Stimulated activated CD4-positive, alpha-beta T cell treated with anti-CD3 and anti-CD28 coated beads, Interleukin-4, amount 100 ng/mL, for 24 hours (primary cell): ENCODE results near the gene CYP2F1.
"Not testable (repeated sequence)": the region's sequence is repeated elsewhere in the genome, so short reads cannot be mapped to it uniquely, and the experiment has no call there.

Source experiments
- DNase-seq: peaks from one replicate; pipeline ENCODE4 v3.0.0-alpha.2; 2020

Gene CYP2F1

DNA sequence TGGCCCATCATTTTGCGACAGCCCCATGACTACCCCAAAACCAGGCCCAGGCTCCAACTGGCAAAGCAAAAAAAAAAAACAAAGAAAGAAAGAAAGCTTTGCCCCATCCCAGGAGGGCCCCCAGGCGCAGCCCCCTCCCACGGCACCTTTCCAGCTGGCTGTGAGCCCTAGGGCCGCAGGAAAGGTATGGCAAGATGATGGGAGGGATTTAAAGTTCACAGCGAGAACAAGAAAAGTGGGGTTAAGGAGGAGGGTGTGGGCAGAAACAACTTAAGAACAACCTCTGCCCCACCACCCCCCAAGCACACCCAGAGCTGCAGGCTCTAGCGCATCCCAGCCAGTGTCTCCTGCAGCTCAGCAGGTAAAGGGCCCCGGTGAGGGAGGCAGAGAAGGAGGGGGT lies at the start of gene CYP2F1:
Gene CYP2F1, plus strand, starts transcription at position 301 of the 400 bp plus-strand sequence. CDS start 1,757 bp downstream, outside the sequence.
- DNase-seq: no peak

GRCh38 chr19:41064974-41065569 lies 49.2 kb upstream of the CYP2F1 start:
- no peak for DNase-seq

DNA sequence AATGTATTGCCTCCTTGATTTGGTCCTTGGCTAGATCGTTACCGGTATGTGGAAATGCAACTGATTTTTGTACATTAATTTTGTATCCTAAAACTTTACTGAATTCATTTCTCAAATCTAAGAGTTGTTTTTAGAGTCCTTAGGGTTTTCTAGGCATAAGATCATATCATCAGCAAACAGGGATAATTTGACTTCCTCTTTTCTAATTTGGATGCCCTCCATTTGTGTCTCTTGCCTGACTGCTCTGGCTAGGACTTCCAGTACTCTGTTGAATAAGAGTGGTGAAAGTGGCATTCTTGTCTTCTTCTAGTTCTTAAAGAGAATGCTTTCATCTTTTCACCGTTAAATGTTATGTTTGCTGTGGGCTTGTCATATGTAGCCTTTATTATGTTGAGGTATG lies 37.9 kb upstream of the CYP2F1 start:
- no peak for DNase-seq

DNA sequence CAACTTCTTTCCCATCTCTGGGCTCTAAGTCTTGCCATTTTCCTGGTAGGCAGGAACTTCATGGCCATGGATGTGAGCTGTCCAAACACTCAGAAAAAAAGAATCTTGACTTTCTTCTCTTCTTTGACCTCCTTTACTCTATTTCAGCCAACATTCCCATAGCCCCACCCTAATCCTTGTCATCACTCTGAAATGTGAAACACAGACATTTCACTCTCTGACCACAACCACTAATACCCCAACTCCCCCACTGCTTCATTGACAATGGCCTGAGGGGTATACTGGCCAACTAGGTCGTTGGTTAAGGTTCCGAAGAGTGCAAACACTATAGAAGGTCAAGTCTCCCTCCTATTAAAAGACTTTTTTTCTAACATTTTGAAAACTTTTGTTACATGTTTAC lies 30.7 kb upstream of the CYP2F1 start:
- no peak for DNase-seq

GRCh38 chr19:41085748-41086415 lies 28.4 kb upstream of the CYP2F1 start:
- DNase-seq: no peak

DNA sequence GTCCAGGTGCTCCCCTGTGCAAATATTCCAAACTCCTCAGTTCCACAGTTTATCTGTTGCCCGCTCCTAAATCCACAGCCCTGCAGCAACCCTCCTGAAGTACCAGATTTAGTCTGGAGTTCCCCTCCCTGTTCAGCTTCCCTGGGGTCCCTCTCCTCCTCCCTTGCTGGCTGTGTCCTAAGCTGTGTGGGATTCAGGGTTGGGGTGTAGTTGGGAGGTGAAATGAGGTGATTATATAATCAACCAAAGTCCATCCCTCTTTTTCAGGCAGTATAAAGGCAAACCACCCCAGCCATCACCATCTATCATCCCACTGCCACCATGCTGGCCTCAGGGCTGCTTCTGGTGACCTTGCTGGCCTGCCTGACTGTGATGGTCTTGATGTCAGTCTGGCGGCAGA lies 26.1 kb upstream of the CYP2F1 start, which contains the start of gene CYP2A13:
Gene CYP2A13, plus strand, starts transcription at position 301 of the 400 bp plus-strand sequence. Its CDS starts 21 bp downstream, at position 322.
- DNase-seq: no peak

- no peak for DNase-seq
Measured at GRCh38 chr19:41089959-41090358, 24.3 kb upstream of the CYP2F1 start.

DNA sequence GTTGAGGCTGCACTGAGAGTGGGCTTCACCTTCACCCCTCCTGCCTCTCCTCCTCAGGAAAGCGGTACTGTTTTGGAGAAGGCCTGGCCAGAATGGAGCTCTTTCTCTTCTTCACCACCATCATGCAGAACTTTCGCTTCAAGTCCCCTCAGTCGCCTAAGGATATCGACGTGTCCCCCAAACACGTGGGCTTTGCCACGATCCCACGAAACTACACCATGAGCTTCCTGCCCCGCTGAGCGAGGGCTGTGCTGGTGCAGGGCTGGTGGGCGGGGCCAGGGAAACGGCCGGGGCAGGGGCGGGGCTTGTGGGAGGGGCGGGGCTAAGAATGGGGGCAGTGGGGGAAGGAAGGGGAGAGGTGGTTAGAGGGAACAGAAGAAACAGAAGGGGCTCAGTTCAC lies 18.5 kb upstream of the CYP2F1 start:
- no peak for DNase-seq

DNA sequence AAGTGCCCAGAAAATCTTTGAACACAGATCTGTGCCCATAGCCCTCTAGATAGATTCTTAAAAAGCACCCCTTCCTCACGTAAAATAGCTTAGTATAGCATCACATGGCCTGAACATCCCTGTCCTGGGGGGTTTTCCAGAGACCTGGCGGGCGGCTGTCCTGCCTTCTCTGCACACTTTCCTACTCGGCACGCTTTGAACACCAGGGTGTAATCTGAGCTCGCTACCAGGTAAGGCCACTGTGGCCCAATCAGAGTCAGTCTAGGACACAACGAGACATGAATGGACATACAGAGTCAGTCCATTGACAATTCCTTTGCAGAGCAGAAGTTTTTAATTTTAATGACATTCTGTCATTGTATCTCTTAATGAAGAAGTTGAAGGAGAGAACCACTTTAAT lies 17.9 kb upstream of the CYP2F1 start:
- DNase-seq: no peak

GRCh38 chr19:41097302-41097701 lies 16.9 kb upstream of the CYP2F1 start:
- DNase-seq: no peak

DNA sequence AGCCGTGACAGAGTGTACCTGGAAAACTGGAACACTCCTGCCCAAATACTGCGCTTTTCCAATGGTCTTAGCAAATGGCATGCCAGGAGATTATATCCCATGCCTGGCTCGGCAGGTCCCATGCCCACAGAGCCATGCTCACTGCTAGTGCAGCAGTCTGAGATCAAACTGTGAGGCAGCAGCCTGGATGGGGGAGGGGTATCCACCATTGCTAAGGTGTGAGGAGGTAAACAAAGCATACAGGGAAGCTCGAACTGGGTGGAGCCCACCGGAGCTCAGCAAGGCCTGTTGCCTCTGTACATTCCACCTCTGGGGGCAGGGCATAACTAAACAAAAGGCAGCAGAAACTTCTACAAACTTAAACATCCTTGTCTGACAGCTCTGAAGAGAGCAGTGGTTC lies 15.5 kb upstream of the CYP2F1 start:
- DNase-seq: no peak

- DNase-seq: not testable (repeated sequence)
Measured at GRCh38 chr19:41102210-41102609, 12.0 kb upstream of the CYP2F1 start.

- no peak for DNase-seq
Measured at GRCh38 chr19:41106177-41106576, 8.1 kb upstream of the CYP2F1 start.

GRCh38 chr19:41111296-41111695 lies 2.9 kb upstream of the CYP2F1 start:
- no peak for DNase-seq

GRCh38 chr19:41111750-41112295 lies 2.4 kb upstream of the CYP2F1 start:
- no peak for DNase-seq

DNA sequence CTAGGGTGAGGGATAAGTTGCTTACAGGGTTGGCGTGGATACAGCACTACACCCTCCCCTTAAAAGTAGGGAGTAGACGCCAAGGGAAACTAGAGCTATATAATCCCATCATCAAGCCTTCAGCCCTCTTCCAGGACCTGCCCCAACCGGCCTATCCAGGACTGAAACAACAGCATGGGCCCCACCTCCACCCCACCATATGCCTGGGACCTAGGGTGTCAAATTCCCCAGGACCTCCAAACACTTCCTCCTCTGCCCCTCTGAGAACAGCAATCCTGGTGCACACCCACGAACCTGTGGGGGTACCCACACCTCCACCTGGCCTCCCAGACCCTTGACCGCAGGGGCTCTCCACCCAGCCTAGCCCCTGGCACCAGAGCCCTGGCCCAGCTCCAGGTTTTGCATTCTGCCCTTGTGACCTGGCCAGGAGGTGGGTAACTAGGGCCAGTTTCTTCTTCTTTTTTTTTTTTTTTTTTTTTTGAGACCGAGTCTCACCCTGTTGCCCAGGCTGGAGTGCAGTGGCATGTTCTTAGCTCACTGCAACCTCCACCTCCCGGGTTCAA lies 1.4 kb upstream of the CYP2F1 start:
- DNase-seq: no peak

GRCh38 chr19:41116261-41116660 lies 2.0 kb downstream of the CYP2F1 start:
- no peak for DNase-seq

DNA sequence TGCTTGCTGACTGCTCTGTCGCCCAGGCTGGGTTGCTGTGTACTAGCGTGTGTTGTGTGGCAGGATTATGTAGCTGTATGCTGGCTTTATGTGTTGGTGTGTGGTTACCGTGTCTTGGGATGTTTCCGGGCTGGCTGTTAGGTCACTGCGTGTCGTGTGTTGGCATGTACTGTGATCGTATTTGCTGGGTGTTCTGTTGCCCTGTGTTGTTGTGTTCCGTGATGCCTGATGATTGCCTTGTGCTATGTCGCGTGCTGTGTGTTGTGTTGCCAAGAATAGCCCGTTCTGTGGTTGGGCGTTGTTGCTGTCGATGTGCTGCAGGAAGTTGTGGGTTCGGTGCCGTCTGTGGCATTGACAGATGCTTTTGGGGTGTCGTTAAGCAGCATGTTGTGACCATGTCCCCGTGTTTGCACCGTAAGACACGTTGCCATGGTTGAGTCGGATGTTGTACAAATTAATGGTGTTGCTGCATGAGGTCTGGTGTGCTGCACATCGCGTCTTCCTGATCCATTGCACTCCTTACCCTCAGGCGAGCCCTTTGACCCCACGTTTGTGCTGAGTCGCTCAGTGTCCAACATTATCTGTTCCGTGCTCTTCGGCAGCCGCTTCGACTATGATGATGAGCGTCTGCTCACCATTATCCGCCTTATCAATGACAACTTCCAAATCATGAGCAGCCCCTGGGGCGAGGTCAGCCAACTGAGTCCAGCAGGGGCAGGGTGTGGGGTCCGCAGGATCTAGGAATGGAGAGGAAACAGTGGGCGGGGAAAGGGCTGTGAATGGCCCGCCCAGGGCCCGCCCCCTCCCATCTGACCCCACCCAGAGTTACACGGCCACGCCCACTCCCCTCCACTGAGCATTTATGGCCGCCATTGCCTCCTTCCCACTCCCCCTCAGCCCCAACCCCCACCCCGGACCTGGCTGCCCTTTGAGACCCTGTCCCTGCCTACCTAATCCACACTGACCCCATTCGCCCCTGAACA lies 7.0 kb downstream of the CYP2F1 start:
- peak; percentile 51 for DNase-seq

DNA sequence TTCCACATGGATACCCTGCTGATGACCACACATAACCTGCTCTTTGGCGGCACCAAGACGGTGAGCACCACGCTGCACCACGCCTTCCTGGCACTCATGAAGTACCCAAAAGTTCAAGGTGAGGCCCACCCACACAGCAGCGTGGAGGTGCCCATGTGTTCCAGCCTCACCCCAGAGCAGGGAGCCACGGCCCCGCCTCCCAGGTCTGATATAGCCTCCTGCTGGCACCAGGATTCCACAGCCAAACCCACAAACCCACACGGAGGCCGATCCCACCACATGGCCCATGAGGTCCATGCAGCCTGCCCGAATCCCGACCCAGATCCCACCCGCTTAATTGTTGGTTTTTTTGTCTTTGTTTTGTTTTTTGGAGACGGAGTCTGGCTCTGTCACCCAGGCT lies 8.6 kb downstream of the CYP2F1 start:
- not testable (repeated sequence) for DNase-seq

DNA sequence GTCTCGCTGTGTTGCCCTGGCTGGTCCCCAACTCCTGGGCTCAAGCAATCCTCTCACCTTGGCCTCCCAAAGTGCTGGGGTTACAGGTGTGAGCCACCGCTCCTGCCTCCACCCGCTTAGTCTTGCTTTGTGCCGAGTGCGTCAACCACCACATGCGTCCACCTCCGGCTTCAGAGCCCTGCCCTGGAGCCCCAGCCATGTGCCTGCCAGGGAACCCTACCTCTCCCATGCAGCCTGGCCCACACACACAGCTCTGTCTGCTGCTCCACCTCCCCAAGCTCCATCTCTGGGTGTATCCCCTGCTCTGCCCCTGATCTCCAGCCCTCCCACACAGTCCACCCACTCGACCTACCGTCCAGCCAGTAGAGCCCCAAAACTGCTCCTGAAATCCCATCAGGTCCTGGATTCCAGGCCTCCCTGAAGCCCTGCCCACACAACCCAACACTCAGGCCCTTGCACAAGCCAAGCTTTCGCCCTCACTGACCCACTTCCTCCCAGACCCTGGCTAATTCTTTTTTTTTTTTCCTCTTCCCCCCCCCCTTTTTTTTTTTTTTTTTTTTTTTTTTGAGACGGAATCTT lies 9.6 kb downstream of the CYP2F1 start:
- no peak for DNase-seq

GRCh38 chr19:41126765-41127203 lies 12.6 kb downstream of the CYP2F1 start:
- peak; percentile 45 for DNase-seq

DNA sequence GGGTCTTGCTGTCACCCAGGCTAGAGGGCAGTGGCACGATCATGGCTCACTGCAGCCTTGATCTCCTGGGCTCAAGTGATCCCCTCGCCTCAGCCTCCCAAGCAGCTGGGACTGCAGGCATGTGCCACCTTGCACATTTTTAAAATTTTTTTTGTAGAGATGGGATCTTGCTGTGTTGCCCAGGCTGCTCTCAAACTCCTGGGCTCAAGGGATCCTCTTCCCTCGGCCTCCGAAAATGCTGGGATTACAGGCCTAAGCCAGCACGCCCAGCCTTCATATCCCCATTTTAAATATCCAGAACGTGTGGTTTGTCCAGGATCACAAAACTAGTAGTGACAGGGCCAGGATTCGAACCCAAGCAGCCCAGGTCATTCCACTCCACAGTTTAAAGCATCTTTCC lies 13.1 kb downstream of the CYP2F1 start:
- DNase-seq: not testable (repeated sequence)
